ENCODE results near the gene ANTXR2.

GRCh38 chr4:79904331-79904730 lies 168.7 kb downstream of the ANTXR2 start:
- TF ChIP-seq CTCF (IDR thresholded peaks at IDR 0.05; ENCODE audit: insufficient read depth, low read length) (no peak), POLR2AphosphoS5 (IDR thresholded peaks at IDR 0.05; ENCODE audit: low read depth) (no peak)
